Stomach (tissue), 4 donors: ENCODE results near the gene SYNJ2.

Source experiments
- CTCF ChIP-seq, 7 experiments: fragments of 450-650 bp in 4 of 7; fragments of 200-600 bp in 3 of 7; sonication (generic) in 3 of 7; IDR thresholded peaks; one replicate each; pipeline ENCODE4 v1.5.1; 2016 to 2019; ENCODE audit warnings: antibody characterized with exemption in 7 of 7, control low read depth in 2 of 7, mild to moderate bottlenecking in 1 of 7
- EP300 ChIP-seq: sonication (generic); formaldehyde crosslinking; IDR thresholded peaks from one replicate; pipeline ENCODE4 v1.6.1; 2017; ENCODE audit warnings: antibody characterized with exemption
- POLR2A ChIP-seq, 4 donors: fragments of 450-650 bp; IDR thresholded peaks; one replicate each; pipeline ENCODE4 v1.6.1; 2016; ENCODE audit warnings: antibody characterized with exemption in 4 of 4, control low read depth in 2 of 4, mild to moderate bottlenecking in 1 of 4, moderate library complexity in 1 of 4
- POLR2AphosphoS5 ChIP-seq, 3 donors: sonication (generic); formaldehyde crosslinking; IDR thresholded peaks; one replicate each; pipeline ENCODE4 v1.6.1; 2016; ENCODE audit warnings: antibody characterized with exemption in 3 of 3

GRCh38 chr6:158015188-158015506 is 33.5 kb downstream of the SYNJ2 start:
- TF ChIP-seq CTCF (IDR thresholded peaks at IDR 0.05) (no peak), POLR2A (IDR thresholded peaks at IDR 0.05) (no peak), POLR2AphosphoS5 (IDR thresholded peaks at IDR 0.05) (no peak), EP300 (no peak)
